GM12873 (cell line): Measurements from ENCODE around the gene SLCO2A1.

Experiments used
- CTCF ChIP-seq: IDR thresholded peaks from 2 replicates; pipeline ENCODE4 v1.5.1; 2012; ENCODE audit warnings: low read depth, mild to moderate bottlenecking, moderate library complexity, low read length, control low read depth; ENCODE audit not compliant: insufficient read depth; ENCODE audit errors: missing control alignments

SLCO2A1 gene

GRCh38 chr3:134066651-134067530 is 37.2 kb upstream of the SLCO2A1 start:
- no peak for TF ChIP-seq CTCF

GRCh38 chr3:134066158-134066541 is 36.4 kb upstream of the SLCO2A1 start:
- no peak for TF ChIP-seq CTCF

- TF ChIP-seq CTCF = no peak
Observed at GRCh38 chr3:134065252-134066157, 35.8 kb upstream of the SLCO2A1 start.

GRCh38 chr3:134064081-134064480 is 34.4 kb upstream of the SLCO2A1 start:
- no peak for TF ChIP-seq CTCF

- no peak for TF ChIP-seq CTCF
Observed at GRCh38 chr3:134061401-134061800, 31.7 kb upstream of the SLCO2A1 start.

- no peak for TF ChIP-seq CTCF
Observed at GRCh38 chr3:134060561-134061385, 31.0 kb upstream of the SLCO2A1 start.
